HG03064 (cell line): ENCODE measurements around the gene S100A8.
"Not testable (repeated sequence)": the region's sequence is repeated elsewhere in the genome, so short reads cannot be mapped to it uniquely, and the experiment has no call there.

ENCODE experiments used
- ATAC-seq: cut with Tn5 transposase; IDR thresholded peaks from one replicate; pipeline ENCODE4 v1.9.1; 2021; ENCODE audit warnings: low read depth; ENCODE audit not compliant: unreplicated experiment

The S100A8 gene

DNA sequence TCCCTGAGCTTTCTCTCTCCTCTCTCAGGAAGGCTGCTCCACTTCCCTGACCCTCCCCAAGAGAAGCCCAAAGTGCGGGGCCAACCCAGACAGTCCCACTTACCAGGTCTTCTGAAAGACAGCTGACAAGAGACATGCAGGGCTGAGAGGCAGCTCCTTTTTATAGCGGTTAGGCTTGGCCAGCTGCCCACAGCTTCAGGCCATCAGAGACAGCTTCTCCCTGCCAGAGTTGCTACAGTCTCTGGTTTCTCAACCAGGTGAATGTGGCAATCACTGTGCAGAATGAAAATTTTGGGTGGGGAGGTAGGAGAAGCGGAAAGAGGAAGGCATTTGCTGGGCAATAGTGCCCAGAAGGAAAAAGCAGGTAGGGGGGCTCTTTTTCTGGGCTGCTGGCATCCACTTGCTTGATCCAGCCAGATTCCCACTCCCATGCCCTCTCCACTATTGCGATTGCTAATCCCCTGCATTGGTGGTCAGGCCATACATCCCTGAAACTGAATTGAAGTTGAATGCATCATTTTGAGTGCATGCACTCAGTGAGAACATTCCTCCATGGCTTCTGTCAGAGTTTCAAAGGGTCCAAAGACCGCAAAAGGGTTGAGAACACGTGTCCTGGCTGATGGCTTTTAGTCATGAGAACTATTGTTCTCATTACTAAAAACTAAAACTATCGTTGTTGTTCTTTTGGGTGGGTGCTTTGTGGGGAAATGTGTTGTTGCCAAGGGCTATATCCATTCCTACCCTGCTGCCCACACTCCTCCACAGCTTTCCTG, at the start of gene S100A8:
TSS of gene S100A8 (minus strand) at position 136 of the 773 bp plus-strand sequence. CDS start 538 bp downstream, outside the sequence.
- ATAC-seq, result no peak

DNA sequence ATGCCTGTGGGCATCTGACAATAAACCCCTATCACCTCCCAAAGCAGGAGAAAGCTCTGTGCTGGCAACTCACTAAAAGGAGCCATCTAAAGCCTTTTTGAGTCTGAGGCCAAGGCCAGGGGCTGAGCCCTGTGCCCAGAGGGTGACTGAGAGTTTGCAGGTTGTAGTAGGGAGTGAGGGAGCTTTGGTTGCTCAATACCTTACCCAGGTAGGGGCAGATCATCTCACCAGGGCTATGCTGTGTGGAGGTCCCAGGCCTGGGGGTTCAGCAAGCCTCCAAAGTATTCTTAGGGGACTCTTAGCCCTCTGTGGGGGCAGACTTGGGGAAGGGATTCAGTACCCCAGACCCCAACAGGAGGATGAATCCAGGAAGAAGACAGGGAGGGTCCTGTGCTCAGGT, 48.4 kb upstream of the S100A8 start:
- ATAC-seq, result no peak

GRCh38 chr1:153438599-153438998, 47.7 kb upstream of the S100A8 start:
- ATAC-seq, result no peak

DNA sequence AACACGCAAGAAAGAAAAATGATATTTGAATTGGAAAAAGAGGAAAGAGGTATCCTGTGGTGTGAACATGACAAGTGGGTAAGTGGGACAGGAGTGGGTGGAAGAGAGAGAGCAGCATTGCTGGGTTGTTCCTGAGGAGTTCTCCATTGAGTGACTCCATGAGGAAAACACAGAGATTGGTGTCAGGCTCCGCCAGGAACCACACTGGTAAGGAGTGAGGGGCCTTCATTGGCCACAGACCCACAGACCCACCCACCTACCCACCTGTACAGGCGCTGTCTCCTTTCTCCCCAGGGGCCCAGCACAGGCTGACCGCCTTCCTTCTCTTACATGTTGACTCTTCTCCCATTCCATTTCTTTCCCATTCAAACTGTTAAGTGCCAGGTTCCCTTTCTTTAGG, 46.4 kb upstream of the S100A8 start:
- no peak for ATAC-seq

DNA sequence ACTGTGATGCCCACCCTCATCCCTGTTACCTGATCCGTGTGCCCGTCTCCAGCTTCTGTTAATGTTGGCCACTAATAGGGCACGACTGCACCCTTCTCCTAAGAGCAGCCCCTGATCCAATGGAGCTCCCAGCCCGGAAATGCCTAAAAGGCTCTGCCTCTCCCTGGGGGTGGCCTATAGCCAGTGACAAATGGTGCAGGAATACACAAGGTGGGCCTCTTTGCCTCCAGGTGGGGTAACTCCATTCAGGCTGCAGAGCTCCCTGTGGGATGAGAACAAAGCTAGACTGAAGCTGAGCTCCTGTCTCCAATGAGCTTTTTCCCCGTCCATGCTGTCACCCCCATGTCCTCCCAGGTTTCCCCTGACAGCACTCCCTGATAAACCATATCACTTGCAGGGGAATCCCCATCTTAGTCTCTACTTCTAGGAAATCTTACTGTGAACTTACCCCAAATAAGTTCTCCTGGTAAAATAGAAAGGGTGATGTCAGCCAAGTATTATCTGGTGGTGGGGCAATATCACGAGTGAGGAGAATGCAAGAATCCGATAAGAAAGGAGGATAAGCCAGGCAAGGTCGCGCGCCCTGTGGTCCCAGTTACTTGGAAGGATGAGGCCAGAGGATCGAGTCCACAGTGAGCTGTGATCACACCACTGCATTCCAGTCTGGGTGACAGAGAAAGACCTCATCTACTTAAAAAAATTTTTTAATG, 44.0 kb upstream of the S100A8 start:
- ATAC-seq, result no peak

- no peak for ATAC-seq
Measured at GRCh38 chr1:153432874-153433681, 42.2 kb upstream of the S100A8 start.

GRCh38 chr1:153431928-153432327, 41.1 kb upstream of the S100A8 start:
- no peak for ATAC-seq

DNA sequence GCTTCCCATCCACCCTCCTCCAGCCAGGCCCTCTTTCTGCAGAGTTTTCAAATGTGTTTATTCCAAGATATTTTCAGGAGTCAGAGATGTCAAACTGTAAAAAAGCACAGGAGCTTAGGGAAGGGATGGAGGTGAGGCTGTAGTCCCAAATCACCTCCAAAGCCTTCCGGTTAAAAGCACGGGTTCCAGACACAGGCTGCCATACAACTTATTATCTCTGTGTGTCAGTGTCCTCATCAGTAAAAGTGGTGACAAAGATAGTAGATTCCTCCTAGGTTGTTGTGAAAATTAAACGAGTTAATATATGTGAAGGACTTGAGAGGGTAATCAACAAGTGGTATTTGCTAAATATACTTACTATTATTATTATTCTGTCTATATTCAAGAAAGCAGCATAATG, 40.6 kb upstream of the S100A8 start:
- ATAC-seq, result no peak

DNA sequence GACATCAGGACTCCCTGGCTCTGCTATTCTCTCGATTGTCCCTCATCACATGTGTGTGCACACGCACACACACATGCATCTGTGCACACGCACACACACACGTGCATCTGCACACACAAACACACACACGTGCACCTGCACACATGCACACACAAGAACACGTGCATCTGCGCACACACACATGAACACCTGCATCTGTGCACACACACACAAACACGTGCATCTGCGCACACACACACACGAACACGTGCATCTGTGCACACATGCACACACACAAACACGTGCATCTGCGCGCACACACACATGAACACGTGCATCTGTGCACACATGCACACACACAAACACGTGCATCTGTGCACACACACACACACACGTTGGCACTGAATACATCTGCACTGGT, 40.1 kb upstream of the S100A8 start:
- no peak for ATAC-seq

DNA sequence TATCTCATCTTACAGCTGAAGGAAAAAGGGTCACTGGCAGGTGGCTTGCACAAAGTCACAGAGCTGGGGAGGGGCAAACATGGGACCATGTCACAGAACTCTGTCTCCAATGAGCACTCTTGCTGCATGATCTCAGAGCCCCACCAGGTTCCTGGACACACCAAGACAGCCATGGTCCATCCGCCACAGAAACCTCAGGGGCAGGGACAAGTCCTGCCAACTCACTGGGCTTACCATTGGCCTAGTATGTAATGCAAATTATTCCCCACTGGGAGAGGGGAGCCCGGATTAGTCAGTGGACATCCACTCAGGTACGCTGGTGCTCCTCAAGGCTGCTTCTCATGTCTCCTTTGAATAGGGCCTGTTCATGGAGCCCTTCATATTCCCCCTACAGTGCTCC, 39.7 kb upstream of the S100A8 start:
- ATAC-seq, result no peak

DNA sequence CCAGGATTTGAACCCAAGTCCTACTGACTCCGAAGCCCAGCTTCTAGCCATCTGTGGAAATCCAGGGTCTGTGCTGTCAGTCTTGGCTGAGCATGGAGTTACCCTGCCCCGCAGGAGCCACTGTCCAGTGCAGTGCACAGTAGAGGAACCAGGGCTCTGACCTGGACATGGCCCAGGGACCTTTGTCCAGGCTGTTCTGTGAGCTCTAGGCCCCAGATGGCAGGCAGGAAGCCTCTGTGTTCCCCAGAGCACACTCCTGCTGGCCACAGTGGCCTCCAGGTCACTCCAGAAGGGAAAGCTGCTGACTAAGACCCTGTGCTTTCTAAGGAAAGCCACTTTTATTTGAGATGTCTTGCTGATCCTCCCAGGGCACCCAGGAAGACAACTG, 39.3 kb upstream of the S100A8 start:
- no peak for ATAC-seq

DNA sequence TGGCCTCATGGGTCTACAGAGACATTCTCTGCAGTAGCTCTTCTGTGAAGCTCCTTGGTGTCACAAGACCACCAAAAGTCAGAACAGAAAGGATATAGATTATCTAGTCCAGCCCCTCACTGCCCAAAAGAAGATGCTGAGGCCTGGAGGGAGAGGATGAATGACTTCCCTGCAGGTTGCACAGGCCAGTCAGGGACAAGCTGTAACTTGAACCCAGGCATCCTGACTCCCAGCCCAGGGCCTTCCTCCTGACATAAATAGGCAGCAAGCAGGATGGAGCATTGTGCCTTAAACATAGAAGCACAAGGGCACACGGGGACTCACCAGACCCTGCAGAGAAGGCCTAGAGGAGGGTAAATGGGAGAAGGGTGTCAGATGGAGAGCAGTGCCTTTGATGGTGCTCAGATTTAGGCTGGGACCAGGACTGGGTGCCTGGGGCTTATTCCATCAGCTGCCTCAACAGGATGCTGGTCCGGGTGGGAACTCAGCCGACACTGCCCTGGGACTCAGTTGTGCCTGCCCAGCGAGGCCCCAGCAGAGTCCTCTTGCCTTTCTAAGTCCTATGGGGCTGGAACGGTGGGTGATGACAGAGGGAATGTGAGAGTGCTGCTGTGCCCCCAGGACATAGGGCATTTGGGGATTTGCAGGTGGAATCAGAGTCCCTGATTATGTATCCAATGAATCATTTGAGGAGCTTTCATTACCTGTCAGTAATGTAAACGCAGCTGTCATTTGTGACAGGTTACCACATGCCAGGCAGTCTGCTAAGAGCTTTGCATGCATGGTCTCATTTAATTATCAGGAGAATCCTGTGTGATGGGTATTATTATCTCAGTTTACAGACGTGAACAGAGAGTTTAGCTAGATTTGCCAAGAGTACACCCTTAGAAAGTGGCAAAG, 38.6 kb upstream of the S100A8 start:
- ATAC-seq, result no peak

- ATAC-seq, result no peak
Measured at GRCh38 chr1:153428791-153429190, 37.9 kb upstream of the S100A8 start.

DNA sequence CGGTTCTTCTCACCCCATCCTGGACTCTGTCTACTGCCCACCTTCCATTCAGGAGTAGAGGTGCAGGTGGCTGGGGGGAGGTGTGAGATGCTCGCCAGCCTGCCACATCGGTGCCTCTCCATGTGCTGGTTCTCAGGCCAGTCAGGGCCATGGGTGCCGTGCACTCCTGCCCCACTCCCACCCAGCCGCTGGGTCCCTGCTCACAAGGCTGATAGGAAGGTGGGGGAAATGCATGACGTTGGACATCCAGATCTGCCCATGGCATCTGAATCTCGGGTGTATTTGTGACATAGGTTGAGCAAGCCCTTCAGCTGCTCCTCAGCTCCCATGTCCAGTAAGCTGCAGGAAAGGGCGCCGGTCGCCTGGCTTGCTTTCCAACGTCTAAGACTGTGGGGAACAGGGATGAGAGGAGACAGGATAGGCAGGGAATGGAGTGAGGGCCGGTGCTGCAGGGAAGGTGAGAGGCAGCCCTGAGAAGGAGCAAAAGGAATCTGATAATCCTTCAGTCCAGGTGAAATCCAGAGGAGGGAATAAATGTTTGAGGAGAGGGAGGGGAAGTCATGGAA, 37.3 kb upstream of the S100A8 start:
- no peak for ATAC-seq

DNA sequence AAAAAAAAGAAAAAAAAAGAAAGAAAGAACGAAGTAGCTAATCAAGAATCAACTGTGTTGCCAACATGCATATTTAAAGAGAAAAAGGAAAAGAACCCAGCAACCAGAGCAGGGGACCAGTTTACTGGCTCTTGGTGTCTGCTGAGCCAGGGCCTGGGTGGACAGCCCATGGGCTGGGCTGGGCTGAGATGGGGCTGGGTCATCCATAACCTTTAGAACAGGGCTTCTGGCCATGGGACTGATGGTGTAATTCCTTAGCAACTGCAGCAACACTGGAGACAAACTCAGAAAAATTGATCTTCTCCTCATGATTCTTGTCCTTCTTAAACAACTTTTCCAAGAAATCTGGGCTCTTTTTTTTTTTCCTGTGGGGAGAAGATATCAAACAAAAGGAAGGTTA, 35.9 kb upstream of the S100A8 start:
- ATAC-seq, result no peak

GRCh38 chr1:153422450-153423068, 31.7 kb upstream of the S100A8 start:
- ATAC-seq, result no peak

DNA sequence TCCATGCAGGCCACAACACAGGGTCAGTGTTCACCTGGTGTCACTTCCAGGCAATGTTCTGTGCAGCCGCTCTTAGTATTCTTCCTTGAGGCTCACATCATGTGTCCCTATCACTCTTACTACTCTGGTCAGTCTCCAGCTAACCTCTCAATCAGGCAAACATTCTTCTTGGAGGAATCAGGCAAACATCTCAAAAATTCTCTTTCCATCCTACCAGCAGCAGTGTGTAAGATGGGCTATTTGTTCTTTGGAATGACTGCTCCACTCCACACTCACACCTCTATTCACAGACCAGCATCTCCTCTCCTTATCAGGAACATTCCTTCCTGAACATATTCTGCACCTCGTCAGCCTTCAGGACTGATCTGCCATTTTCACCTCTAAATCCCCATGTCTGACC, 29.4 kb upstream of the S100A8 start:
- ATAC-seq, result no peak

GRCh38 chr1:153419436-153419793, 28.5 kb upstream of the S100A8 start:
- ATAC-seq, result not testable (repeated sequence)

GRCh38 chr1:153418758-153419435, 28.0 kb upstream of the S100A8 start:
- not testable (repeated sequence) for ATAC-seq
